ENCODE measurements around the gene ANXA1.
"Not testable (repeated sequence)": the region's sequence is repeated elsewhere in the genome, so short reads cannot be mapped to it uniquely, and the experiment has no call there.

ANXA1 gene

GRCh38 chr9:73170185-73170957 is 18.7 kb downstream of the ANXA1 start:
- no peak for DNase-seq

GRCh38 chr9:73172901-73173215 is 21.2 kb downstream of the ANXA1 start:
- peak; percentile 59 for DNase-seq

DNA sequence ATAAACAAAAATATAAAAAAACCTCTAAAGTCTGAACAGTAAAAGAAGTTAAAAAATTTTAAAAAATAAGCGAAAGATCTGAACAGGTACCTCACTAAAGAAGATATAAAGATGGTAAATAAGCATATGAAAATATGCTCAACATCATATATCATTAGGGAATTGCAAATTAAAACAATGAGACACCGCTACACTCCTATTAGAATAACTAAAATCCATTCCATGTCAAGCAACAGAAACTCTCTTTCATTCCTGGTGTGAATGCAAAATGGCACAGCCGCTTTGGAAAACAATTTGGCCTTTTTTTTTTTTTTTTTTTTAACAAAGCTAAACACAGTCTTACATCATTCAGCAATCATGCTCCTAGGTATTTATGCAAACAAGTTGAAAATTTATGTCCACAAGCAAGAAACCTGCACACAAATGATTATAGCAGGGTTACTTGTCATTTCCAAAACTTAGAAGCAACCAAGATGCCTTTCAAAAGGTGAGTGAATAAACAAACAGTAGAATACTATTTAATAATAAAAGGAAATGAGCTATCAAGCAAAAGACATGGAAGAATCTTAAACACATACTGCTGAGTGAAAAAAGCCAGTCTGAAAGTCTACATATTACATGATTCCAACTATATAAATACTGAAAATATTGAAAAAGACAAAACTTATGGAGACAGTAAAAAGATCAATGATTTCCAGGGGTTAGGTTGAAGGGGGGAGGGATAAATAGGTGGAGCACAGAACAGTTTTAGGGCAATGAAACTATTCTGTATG is 22.1 kb downstream of the ANXA1 start:
- peak; percentile 51 for DNase-seq

- peak; percentile 50 for DNase-seq
These were observed 22.8 kb downstream of the ANXA1 start for GRCh38 chr9:73174330-73174980.

DNA sequence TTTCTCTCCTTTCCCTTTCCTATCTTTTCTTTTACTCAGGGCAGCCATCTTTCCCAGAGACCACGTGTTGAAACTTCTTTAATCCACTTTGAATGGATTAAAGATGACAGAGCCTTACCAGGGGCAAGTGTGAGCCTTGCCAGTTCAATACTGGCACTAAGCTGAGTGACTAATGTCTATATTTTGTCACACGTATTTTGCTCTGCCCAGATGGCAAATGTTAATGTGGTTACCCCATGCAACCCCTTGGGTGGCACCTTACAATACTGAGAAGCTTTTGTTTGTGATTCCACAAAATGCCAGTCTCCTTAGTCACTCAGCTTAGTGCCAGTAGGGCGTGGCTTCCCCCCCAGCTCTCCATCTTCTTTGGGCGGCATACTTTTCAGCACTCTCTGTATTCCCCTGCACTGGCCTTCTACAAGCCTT is 24.8 kb downstream of the ANXA1 start:
- DNase-seq = peak; percentile 38

GRCh38 chr9:73178044-73178443 is 26.4 kb downstream of the ANXA1 start:
- DNase-seq = no peak

DNA sequence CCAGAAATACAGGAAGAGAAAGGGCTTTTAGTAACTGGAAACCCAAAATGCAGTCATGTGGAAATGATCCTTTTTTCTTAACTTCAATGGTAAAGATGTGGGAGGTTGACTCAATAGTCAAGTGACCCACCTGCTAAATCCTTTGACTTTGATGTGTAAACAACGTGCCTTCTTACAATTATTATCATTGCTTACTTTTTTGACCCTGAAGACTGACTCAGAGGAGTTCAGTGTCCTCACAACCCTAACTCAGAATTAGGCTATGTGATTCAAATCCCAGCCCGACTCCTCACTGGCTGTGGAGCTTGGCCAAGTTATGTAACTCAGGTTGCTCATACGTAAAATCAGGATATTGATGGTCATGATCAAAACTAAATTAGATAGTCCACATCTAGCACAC is 27.9 kb downstream of the ANXA1 start:
- no peak for DNase-seq

GRCh38 chr9:73180403-73180802 is 28.7 kb downstream of the ANXA1 start:
- DNase-seq = no peak

GRCh38 chr9:73182928-73183327 is 31.3 kb downstream of the ANXA1 start:
- DNase-seq = no peak

DNA sequence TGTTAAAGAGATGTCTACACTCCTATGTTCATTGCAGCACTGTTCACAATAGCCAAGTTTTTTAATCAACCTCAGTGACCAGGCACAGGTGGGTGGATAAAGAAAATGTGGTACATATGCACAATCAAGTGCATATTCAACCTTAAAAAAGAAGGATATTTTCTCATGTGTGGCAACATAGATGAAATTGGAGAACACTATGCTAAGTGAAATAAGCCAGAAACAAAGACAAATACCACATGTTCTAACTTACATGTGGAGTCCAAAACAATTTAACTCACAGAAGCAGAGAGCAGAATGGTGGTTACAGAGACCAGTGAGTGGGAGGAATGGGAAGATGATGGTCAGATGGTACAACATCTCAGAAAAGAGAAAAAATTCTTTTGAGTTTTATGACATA is 31.8 kb downstream of the ANXA1 start:
- DNase-seq = no peak

DNA sequence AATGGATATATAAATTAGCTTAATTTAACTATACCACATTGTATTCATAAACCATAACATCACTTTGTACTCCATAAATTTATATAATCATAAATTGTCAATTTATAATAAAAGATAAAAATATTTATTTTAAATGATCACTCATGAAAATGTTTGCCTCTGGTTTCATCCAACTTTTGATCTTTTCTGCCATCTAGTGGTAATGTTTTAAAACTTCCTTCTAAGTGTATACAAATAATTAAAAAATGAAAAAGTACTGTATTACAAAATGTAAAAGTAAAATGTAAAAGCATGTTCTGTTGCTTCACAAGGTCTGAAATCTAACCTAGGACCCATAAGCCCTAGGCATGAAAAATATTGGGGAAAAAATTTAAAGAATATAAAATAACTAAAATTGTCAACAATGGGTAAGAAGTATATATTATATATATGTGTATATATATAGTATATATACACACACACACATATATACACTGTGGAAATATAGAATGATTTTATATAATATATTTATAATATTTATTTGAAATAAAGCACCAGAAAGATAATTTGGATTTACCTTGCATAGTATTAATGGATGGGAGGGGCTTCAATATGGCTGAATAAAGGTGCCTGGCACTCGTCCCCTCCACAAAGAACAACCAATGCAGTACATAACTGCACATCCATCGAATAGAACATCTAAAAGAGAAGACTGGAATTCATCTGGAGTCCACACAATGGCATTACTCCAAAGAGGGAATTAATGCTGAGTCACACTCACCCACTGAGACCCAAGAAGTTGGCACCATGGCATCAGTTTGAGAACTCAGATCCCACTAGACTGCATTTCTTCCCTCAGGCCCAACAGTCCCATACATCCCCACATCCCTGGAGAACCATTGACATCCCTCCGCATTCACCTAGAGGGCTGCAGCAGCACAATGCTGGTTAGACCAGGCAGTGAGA is 32.5 kb downstream of the ANXA1 start:
- peak; percentile 62 for DNase-seq

DNA sequence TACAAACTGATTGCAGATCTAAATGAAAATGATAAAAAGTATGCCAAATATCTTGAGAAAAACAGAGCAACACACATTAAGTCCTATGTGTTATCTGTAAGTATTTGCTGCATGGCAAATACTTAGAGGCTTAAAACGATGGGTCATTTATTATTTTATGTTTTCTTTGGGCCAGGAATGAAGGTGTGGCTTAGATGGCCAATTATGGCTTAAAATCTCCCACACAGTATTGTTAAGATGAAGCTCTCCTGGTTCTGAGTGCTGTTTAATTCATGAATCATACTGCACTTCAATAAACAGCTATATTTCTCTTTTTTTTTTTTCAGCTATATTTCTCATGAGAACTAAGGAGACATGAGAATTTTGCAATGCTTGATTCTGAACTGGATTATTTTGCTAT is 39.4 kb downstream of the ANXA1 start:
- DNase-seq = not testable (repeated sequence)

GRCh38 chr9:73194284-73194683 is 42.6 kb downstream of the ANXA1 start:
- no peak for DNase-seq

GRCh38 chr9:73199448-73199847 is 47.8 kb downstream of the ANXA1 start:
- DNase-seq = no peak

DNA sequence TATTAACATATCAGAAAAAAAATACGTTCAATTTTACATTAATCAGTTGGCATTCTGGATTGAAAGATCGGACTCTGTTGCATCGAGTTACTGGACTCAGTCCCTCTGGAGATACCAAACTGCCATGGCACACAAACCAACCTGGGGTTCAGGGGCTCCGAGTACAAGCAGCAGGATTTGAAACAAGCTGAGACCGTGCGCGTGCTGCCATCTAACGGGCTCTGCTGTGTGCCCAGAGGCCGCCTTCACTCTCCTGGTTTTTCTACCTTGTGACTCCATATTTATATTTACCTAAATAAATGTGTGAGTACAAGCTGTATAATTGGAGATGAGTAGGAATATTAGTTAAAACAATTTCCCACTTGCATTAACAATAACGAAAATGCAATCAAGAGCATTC is 48.2 kb downstream of the ANXA1 start:
- DNase-seq = no peak

GRCh38 chr9:73200694-73201452 is 49.2 kb downstream of the ANXA1 start:
- DNase-seq = peak; percentile 30

- no peak for DNase-seq
These were observed 51.3 kb downstream of the ANXA1 start for GRCh38 chr9:73202980-73203379.

- no peak for DNase-seq
These were observed 53.3 kb downstream of the ANXA1 start for GRCh38 chr9:73204936-73205335.

DNA sequence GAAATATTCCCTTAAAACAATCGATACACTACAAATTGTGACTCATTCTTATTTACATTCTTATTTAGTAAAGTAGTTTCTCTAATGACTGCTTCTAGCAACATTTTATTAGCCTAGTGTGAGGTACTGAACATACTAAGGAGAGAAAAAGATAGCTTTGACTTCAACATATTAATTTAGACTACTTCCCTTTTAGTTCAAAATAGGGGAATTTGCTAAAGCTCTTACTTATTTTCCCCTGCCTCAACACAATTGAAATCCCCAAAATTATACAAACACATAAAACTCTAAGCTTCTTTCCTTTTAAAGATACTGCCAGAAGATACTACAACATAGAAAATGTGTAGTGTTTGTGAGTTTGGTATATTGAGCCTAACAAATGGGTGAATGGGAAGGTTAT is 55.2 kb downstream of the ANXA1 start:
- DNase-seq = no peak

GRCh38 chr9:73210886-73211666 is 59.4 kb downstream of the ANXA1 start:
- no peak for DNase-seq

DNA sequence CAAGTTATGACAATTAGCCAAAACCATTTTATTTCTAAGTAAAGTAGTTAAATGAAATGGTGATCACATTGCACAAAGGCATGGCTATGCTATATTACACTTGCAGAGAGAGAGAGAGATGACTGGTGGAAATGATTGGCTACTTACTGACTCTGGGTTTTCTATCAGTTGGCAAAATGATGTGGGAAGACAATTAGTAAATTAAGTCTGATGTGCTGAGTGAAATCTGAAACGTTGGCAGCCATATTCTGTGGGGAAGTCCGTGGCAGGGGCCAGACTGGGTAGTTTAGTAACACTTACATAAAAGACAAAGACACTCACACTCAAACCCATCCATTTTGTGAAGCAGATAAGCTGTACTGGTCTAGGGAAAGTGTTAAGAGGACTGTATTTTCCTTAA is 61.6 kb downstream of the ANXA1 start:
- no peak for DNase-seq

All from CD4-positive, alpha-beta T cell treated with Interleukin-10 for 1 hour (primary cell).